MM.1S (cell line): ENCODE data around the gene RPF1.

Experiments used
- CTCF ChIP-seq: fragments of 300-600 bp; sonication (generic); IDR thresholded peaks from 2 replicates; pipeline ENCODE4 v1.5.1; 2016; ENCODE audit warnings: antibody characterized with exemption, low read length, mixed read lengths
- EZH2 ChIP-seq: fragments of 300-600 bp; sonication (generic); optimal IDR thresholded peaks from 2 replicates; pipeline ENCODE3; 2017; ENCODE audit warnings: low read depth, mild to moderate bottlenecking, antibody characterized with exemption, low read length, mixed read lengths
- EZH2phosphoT487 ChIP-seq: fragments of 300-600 bp; sonication (generic); IDR thresholded peaks from 2 replicates; pipeline ENCODE4 v1.6.1; 2018; ENCODE audit warnings: antibody characterized with exemption, low read length

GRCh38 chr1:84467298-84467697 lies 11.8 kb upstream of the RPF1 start:
- TF ChIP-seq CTCF (no peak), EZH2 (no peak), EZH2phosphoT487 (no peak)
